Heart right ventricle (tissue), 16 donors: ENCODE data around the gene GDI2. TPM values are rescaled to one million over a fixed set of nuclear protein-coding genes. Genes with fewer than 3 reads are reported as not detected.

ENCODE experiments used
- ATAC-seq, 8 donors: fragments of 200-7000 bp; cut with Tn5 transposase; one replicate each; pipeline ENCODE4 v1.9.1; 2020; ENCODE audit warnings: mild to moderate bottlenecking in 8 of 8, moderate library complexity in 8 of 8, moderate number of reproducible peaks in 1 of 8
- DNase-seq, 2 donors: peaks; one replicate each; pipeline ENCODE4 v3.0.0-alpha.2; 2020
- H3K27ac ChIP-seq, 10 donors: fragments of 200-600 bp; sonication (generic) in 2 of 10; one replicate each; pipeline versions ENCODE4 v1.5.0 to v1.8.0; 2020 to 2022; ENCODE audit warnings: mild to moderate bottlenecking in 3 of 10
- H3K27me3 ChIP-seq, 7 donors: fragments of 200-600 bp; one replicate each; pipeline ENCODE4 v1.8.0; 2021 to 2022; ENCODE audit warnings: mild to moderate bottlenecking in 2 of 7
- H3K36me3 ChIP-seq, 9 donors: fragments of 200-600 bp; sonication (generic) in 1 of 9; one replicate each; pipeline versions ENCODE4 v1.5.0 to v1.8.0; 2020 to 2022; ENCODE audit warnings: mild to moderate bottlenecking in 2 of 9
- H3K4me1 ChIP-seq, 9 donors: fragments of 200-600 bp; sonication (generic) in 1 of 9; one replicate each; pipeline versions ENCODE4 v1.5.0 to v1.8.0; 2020 to 2022; ENCODE audit warnings: mild to moderate bottlenecking in 4 of 9
- H3K4me3 ChIP-seq, 10 donors: fragments of 200-600 bp; sonication (generic) in 2 of 10; one replicate each; pipeline versions ENCODE4 v1.5.0 to v1.8.0; 2020 to 2022; ENCODE audit warnings: mild to moderate bottlenecking in 7 of 10, moderate library complexity in 2 of 10
- H3K9me3 ChIP-seq, 11 donors: fragments of 200-600 bp in 10 of 11; sonication (generic) in 2 of 11; one replicate each; pipeline versions ENCODE4 v1.5.0 to v1.8.0; 2013 to 2022; ENCODE audit warnings: mild to moderate bottlenecking in 2 of 11, control low read depth in 1 of 11, moderate library complexity in 1 of 11
- WGBS, 2 donors: extraction: QIAGEN DNeasy Blood & Tissue Kit; methylation state at CpG; one replicate each; pipeline ENCODE4 v1.1.7; 2013; ENCODE audit warnings: inconsistent platforms in 1 of 2; 5-methylcytosine and 5-hydroxymethylcytosine counted together
- intact Hi-C, 10 donors: fragments of 100-400 bp; cut with DNase I; formaldehyde crosslinking; loops; one replicate each; pipeline versions ENCODE4 v1.11.1 to v1.14.2; 2022
- polyA plus RNA-seq, 2 donors: library from polyadenylated mRNA; stranded (reverse); fragments of 200-250 nt; gene quantifications; one replicate each; pipeline ENCODE4 v1.2.3, GENCODE V29; 2013
- total RNA-seq, 10 donors: library from RNA; stranded (reverse); fragmentation: NEBNext Ultra II Directional in 3 of 10; extraction: Animal tissue kit (Norgen Biotek cat#: 25700) in 3 of 10; gene quantifications; one replicate each; pipeline versions ENCODE4 v1.2.1 to v1.2.4, GENCODE V29; 2021 to 2023
- TF ChIP-seq, protein P1 (sequence below), 9 donors: fragments of 200-600 bp; sonication (generic) in 2 of 9; IDR thresholded peaks; one replicate each; pipeline versions ENCODE4 v1.5.0 to v1.8.0; 2021 to 2022; ENCODE audit warnings: antibody characterized with exemption in 9 of 9, mild to moderate bottlenecking in 5 of 9, moderate library complexity in 1 of 9
- donor health status: Arrhythmogenic right ventricular cardiomyopathy.
- donor health status: ischemic (EF 13 %, LVEDD 7.1; RV severe dilation, severe dysfunction).
- donor health status: healthy with polysubstance abuse.
- donor health status: DM: no; HTN: yes; CAD: no.
- donor health status: DM: no; HTN: no; CAD: no.
- donor health status: ischemic (EF 25% LVEDD 6.9; RV normal size, moderate dysfunction).
- donor health status: ischemic (EF 25% LVEDD 5.7; RV mildly dilated, moderate dysfunction).
- donor health status: healthy.
- donor health status: DM: yes; HTN: yes; CAD: no.
- donor health status: Ischemic cardiomyopathy.
- donor health status: ischemic (EF 35%, LVEDD 5.7; RV mildly dilated, moderate dysfunction).
- donor health status: nonischemic (EF 11% LVEDD 7.7; RV severe dilation, severe dysfunction).
- donor health status: DM: yes; HTN: yes; CAD: no.
- donor health status: PGD.
- donor health status: ischemic (EF 29% LVEDD 5.4; RV normal size, mild dysfunction).
- donor health status: nonischemic (EF 23%, LVEDD 6.1; RV moderate dilation, normal function).

The GDI2 gene
- total and polyA plus RNA-seq, 12 donors, result 21.8 to 145 (median 101) TPM

DNA sequence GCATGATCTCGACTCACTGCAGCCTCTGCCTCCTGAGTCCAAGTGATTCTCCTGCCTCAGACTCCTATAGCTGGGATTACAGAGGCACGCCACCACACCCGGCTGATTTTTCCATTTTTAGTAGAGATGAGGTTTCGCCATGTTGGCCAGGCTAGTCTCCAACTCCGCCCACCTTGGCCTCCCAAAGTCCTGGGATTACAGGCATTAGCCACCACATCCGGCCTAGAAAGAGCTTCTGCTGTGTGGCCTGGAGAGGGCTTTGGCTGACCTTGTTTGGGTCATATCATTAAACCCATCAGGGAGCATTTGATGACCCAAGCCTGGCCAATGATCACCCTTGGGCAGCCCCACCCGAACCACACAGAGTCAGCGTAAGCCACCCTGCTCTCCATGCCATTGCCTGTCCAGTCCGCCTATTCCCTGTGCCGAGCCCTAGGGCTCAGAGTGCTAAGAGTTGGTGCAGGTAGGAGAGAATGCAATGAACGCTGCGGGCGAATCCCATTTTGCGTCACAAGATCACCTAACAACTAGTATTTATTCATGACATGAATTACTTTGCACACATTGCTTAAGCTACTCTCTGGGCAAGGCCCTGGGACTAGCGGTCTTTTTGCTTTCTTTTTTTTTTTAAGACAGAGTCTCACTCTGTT, 22.3 kb upstream of the GDI2 start:
- H3K9me3 ChIP-seq, result no peaks in the 10 kb centered on the region
- ATAC-seq (no peak), DNase-seq (no peak)
- H3K27ac ChIP-seq, result no peak overlapping the region
- H3K27me3 ChIP-seq, result no peaks in the 10 kb centered on the region
- H3K4me1 ChIP-seq, result peaks cover 0 to 18% (median 7%) of the 10 kb centered on the region in 9 donors
- no peak overlapping the region for H3K4me3 ChIP-seq
- intact Hi-C loops, result no loop called here
- 96 to 98% methylated on average over 15 of the region's 15 CpGs for WGBS, 2 donors
- TF ChIP-seq, protein P1, sequence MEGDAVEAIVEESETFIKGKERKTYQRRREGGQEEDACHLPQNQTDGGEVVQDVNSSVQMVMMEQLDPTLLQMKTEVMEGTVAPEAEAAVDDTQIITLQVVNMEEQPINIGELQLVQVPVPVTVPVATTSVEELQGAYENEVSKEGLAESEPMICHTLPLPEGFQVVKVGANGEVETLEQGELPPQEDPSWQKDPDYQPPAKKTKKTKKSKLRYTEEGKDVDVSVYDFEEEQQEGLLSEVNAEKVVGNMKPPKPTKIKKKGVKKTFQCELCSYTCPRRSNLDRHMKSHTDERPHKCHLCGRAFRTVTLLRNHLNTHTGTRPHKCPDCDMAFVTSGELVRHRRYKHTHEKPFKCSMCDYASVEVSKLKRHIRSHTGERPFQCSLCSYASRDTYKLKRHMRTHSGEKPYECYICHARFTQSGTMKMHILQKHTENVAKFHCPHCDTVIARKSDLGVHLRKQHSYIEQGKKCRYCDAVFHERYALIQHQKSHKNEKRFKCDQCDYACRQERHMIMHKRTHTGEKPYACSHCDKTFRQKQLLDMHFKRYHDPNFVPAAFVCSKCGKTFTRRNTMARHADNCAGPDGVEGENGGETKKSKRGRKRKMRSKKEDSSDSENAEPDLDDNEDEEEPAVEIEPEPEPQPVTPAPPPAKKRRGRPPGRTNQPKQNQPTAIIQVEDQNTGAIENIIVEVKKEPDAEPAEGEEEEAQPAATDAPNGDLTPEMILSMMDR (IDR thresholded peaks at IDR 0.05), result no peak
- H3K36me3 ChIP-seq, result no peaks in the 10 kb centered on the region

DNA sequence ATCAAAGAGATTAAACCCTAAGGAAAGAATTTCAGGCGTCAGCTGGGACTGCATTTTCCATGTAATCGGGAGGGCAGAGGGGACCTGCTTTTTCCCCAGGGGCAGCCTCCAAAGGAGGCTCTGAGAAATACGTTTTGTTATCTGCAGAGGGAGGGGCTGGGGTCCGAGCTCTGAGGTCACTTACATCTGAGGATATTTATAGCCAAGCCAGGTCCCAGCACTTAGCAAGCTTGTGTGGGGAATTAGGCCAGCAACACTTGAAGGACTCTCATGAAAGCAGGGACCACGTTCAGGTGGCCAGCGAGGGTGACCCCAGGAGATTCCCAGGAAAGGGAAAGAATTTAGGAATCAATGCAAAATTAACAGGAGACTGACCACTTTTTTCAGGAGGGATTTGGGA, 20.6 kb upstream of the GDI2 start:
- TF ChIP-seq, protein P1 (IDR thresholded peaks at IDR 0.05), result no peak
- peak in 6 of 8 donors; percentile 47 to 89 (median 73) for ATAC-seq
- WGBS, 2 donors, result 14 to 25% methylated on average over 6 of the region's 6 CpGs
- Histone ChIP-seq H3K36me3 (no peaks in the 10 kb centered on the region), H3K4me3 (peak overlapping the region in 1 of 10 donors; percentile 13), H3K27me3 (no peaks in the 10 kb centered on the region), H3K4me1 (peaks cover 0 to 9% (median 3%) of the 10 kb centered on the region in 9 donors), H3K27ac (no peak overlapping the region), H3K9me3 (no peaks in the 10 kb centered on the region)
- peak in 1 of 2 donors; percentile 25 for DNase-seq
- intact Hi-C loops, result no loop called here

DNA sequence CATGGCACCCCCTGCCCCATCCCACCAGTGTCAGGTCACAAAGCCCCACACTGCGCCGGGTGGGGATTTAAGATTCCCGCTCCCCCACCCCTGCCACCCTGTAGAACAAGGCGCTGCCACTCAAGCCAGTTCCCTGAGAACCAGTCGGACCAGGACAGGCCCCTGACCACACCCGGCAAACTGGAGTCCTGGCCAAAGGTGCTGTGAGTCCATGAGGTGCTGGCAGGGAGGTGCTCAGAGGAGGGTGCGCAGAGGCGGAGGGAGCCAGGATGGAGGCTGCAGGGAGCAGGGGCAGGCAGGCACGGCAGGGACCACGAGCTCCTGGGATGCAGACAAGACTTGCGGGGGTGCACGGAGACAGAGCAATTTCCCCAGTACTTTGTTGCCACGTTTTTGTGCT, 19.7 kb upstream of the GDI2 start:
- Histone ChIP-seq H3K4me1 (peaks cover 0 to 9% (median 3%) of the 10 kb centered on the region in 9 donors), H3K36me3 (no peaks in the 10 kb centered on the region), H3K27ac (no peak overlapping the region), H3K4me3 (no peak overlapping the region), H3K27me3 (no peaks in the 10 kb centered on the region), H3K9me3 (no peaks in the 10 kb centered on the region)
- ATAC-seq (no peak), DNase-seq (no peak)
- WGBS, 2 donors, result 86 to 89% methylated on average over 13 of the region's 13 CpGs
- intact Hi-C loops, result no loop called here
- TF ChIP-seq, protein P1 (IDR thresholded peaks at IDR 0.05), result no peak

DNA sequence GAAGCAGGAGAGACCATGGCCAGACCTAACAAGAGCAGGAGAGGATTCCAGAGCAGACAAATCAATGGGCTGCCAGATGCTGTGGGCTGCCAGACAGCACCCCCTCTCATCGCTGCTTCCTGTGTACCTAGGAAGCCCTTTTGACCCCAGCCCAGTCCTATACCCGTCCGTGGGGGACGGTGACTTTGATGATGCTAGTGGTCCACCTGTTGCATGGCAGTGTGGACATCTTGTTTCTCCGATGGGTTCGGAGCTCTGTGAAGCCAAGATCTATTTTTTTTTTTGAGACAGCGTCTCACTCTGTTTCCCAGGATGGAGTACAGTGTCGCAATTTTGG, 18.2 kb upstream of the GDI2 start:
- ATAC-seq (no peak), DNase-seq (no peak)
- WGBS, 2 donors, result 89 to 90% methylated on average over 8 of the region's 8 CpGs
- Histone ChIP-seq H3K9me3 (no peaks in the 10 kb centered on the region), H3K36me3 (no peaks in the 10 kb centered on the region), H3K4me1 (peaks cover 0 to 9% (median 3%) of the 10 kb centered on the region in 9 donors), H3K27me3 (no peaks in the 10 kb centered on the region), H3K4me3 (no peak overlapping the region), H3K27ac (no peak overlapping the region)
- TF ChIP-seq, protein P1 (IDR thresholded peaks at IDR 0.05), result no peak
- intact Hi-C loops, result no loop called here
